ENCODE data around the gene MAOB.
A peak's percentile ranks its signal among the peaks of the same experiment; 100 is the strongest.
"Not testable (repeated sequence)": the region's sequence is repeated elsewhere in the genome, so short reads cannot be mapped to it uniquely, and the experiment has no call there.

MAOB gene

DNA sequence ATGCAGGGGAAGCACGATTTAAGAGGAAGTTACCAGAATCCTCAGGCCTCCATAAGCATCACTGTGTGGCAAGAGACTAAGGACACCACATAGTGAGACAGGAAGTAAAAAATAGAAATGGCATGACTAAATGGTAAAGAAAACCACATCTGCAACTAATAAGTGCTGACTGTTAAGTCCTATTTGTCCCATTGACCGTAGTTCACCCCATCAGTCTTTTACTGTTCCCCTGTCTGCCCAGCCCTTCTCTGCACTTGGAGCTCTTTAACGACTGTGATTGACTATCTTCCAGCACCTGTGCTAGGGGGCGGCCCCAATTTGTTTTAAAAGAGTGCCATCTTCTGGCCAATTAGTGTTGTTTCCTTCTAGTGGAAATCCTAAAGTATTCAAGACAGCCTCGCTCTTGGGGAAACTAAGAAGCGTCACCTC, 132.0 kb downstream of the MAOB start:
- DNase-seq, result peak; percentile 5

DNA sequence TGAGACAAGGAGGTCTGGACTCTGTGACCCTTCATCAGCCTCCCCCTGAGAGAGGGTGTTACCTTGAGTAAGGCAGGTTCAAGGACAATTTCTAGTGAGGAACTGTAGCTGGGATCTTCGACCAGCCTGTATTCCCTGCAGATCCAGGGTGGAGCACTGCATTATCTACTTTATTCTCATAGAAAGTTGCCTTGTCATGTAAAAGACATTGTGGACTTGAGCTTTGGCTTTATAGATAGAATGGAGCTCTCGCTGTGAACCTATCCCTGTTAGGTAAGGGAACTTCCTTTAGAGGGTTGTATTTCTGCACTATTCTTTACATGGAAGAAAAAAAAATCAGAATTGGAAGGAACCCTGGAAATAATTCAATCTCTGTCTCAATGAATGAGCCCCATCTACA, 134.8 kb downstream of the MAOB start:
- DNase-seq, result no peak

- DNase-seq, result no peak
These were observed 136.1 kb downstream of the MAOB start for GRCh38 chrX:43745938-43746721.

GRCh38 chrX:43744284-43744683, 138.0 kb downstream of the MAOB start:
- DNase-seq, result no peak

GRCh38 chrX:43743100-43743822, 139.0 kb downstream of the MAOB start:
- DNase-seq, result no peak

- DNase-seq, result no peak
These were observed 140.2 kb downstream of the MAOB start for GRCh38 chrX:43741843-43742573.

- no peak for DNase-seq
These were observed 146.3 kb downstream of the MAOB start for GRCh38 chrX:43735957-43736356.

DNA sequence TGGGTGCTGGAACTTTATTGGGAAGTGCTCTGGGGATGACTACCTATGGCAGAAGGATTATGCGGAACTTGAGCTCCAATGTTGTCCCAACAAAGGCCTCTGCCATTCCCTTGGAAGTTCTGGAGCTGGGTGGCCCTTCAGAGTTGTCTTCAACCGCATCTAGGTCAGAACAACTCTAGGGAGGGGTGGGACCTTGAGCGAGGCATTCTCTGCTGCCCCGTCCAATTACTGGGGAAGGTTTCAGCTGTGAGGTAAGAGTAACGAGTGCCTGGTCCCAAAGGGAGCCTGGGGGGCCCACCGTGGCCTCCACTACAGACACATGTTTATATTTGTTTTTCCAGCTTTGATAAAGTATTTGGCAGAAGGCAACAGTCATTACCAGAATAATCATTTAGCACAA, 146.7 kb downstream of the MAOB start:
- no peak for DNase-seq

DNA sequence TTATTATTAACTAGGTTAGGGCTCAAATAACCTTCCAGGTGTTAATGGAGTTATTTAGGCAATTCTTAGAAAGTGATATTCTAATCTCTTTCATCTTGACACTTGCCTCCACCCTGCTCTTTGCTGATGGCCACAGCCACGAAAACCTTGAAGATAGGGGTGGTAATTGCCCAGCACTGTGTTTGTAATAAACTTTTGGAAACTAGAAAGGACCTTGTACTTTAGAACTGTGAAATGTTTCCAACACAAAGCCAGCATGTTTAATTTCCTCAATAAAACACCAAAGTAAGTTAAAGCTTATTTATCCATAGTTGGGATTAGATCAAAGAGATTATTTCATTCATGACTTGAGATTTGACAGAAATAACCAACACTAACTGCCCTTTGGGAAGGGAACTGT, 147.8 kb downstream of the MAOB start:
- no peak for DNase-seq

DNA sequence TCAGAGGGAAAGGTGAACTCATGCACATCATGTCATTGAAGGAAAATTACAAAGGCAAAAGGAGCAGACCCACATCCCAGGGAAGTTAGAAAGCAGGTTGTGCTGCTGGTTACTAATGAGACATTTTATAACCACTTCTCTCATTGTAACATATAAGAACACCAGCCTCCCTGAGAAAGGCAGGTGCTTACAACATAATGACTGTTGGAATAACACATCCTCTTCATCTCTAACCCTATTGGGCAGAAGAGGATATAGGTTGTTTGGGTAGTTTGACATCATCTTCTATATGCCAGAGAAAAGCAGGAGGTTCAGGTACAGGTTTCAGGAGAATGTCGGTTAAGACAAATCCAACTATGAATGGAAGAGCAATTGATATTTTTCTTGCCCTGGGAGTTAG, 148.6 kb downstream of the MAOB start:
- DNase-seq, result no peak

DNA sequence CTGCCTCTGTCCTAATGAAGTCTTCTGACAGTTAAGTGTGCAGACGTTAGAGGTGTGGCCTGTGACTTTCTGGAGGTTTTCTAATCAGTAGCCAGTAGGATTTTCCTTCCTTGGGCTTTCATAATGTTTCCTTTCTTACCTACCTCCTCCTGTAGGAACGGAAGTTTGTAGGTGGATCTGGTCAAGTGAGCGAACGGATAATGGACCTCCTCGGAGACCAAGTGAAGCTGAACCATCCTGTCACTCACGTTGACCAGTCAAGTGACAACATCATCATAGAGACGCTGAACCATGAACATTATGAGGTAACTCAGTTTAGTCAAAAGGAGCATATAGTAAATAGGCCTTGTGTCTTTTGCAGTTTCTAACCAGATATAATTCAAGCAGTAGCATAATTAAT, 151.2 kb downstream of the MAOB start:
- DNase-seq, result no peak

DNA sequence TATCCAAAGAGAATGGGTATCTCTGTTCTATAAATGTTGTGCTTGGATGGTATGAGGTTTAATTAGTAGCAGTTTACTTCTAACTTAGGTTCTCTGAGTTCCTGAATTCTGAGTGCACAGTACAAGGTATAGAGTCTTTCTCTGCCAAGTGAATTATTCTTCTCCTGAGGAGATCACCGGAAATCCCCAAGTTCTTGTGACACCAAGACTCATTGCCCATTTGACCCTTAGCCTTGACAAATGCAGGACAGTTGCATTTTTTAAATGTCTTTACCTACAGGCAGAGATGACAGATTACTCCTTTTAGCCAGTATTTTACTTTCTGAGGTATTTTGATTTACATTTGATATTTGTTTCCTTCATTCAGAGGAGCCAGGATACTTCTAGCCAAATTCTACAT, 153.3 kb downstream of the MAOB start:
- DNase-seq, result no peak

GRCh38 chrX:43728002-43728401, 154.2 kb downstream of the MAOB start:
- no peak for DNase-seq

- DNase-seq, result not testable (repeated sequence)
These were observed 155.0 kb downstream of the MAOB start for GRCh38 chrX:43727254-43727653.

- DNase-seq, result not testable (repeated sequence)
These were observed 157.0 kb downstream of the MAOB start for GRCh38 chrX:43725227-43725626.

DNA sequence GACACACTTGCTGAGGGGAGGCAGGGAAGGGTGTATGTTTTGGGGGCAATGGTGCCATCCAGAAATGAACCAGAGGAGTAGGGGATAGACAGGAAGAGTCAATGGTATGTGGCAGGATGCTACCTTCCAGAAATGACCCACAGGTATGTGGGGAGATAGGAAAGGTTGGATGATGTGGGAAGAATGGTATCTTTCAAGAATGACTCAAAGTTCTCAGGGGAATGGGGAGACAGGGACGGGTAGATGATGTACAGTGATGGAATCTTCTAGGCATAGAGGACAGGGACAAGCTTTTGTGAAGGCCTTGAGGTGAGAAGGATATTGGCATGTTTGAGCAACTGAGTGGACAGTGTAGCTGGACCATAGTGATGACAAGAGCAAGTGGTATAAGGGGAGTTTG, 161.3 kb downstream of the MAOB start:
- DNase-seq, result no peak

- no peak for DNase-seq
These were observed 162.2 kb downstream of the MAOB start for GRCh38 chrX:43720082-43720481.

DNA sequence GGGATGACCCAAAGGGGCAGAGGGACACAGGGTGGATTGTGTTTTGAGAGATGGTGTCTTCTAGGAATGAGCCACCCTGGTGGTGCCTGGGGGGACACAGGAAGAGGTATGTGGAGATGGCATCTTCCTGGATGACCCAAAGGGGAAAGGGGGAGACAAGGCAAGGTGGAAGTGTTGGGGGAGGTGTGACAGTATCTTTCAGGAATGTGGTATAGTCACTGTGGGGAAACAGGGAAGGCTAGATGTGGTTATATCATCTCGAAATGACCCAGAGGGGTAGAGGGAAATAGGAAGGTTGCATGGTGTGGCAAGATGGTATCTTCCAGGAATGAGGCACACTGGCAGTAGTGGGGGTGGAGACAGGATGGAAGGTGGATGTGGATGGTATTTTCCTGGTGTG, 163.3 kb downstream of the MAOB start:
- no peak for DNase-seq

GRCh38 chrX:43718546-43718945, 163.7 kb downstream of the MAOB start:
- DNase-seq, result no peak

DNA sequence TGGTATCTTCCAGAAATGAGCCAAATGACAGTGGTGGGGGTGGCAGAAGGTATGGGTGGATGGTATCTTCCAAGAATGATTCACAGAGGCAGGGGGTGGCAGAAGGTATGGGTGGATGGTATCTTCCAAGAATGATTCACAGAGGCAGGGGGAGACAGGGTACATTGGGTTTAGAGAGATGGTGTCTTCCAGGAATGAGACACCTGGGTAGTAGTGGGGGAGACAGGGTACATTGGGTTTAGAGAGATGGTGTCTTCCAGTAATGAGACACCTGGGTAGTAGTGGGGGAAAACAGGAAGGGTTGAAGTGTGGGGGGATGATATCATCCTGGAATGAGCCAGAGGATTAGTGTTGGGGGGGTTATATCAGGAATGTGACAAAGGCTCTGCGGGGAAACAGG, 164.2 kb downstream of the MAOB start:
- DNase-seq, result no peak

DNA sequence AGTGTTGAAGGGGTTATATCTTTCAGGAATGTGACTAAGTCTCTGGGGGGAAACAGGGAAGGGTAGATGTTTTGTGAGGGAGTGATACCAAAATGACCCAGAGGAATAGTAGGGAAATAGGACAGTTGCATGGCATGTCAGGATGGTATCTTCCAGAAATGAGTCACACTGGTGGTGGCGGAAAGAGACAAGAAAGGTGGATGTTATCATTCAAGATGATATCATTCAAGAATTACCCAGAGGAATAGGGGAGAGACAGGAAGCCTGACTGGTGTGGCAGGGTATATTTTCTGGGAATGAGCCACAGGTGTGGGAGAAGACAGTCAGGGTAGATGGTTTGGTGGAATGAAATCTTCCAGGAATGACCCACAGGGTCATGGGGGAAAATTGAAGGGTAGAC, 165.1 kb downstream of the MAOB start:
- no peak for DNase-seq

DNA sequence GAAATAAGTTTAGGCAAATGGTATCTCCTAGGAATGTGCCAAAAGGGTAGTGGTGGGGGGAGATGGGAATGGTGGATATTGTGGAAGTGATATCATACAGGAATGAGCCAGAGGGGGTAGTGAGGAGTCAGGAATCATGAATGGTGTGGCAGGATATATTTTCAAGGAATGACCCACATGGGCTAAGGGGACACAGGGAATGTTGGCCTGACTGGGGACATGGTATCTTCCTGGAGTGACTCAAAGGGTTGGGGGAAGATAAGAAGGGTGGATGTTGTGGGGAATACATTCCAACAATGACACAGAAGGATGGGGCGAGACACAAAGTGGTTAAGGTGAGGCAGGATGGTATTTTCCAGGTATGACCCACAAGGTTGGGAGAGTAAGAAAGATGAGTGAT, 165.6 kb downstream of the MAOB start:
- DNase-seq, result no peak

Data from KG1 (cell line).